DND-41 (cell line): ENCODE results near the gene CHRNA1.

Source experiments
- ATAC-seq: fragments of 200-7000 bp; cut with Tn5 transposase; 3 replicates; pipeline ENCODE4 v1.9.1; 2021; ENCODE audit warnings: low read depth; ENCODE audit not compliant: insufficient read depth
- DNase-seq: peaks from one replicate; pipeline ENCODE4 v3.0.0-alpha.2; 2020
- H2AFZ ChIP-seq: 2 replicates; pipeline ENCODE4 v1.6.0; 2012; ENCODE audit warnings: low read depth, low read length
- H3K27ac ChIP-seq: 2 replicates; pipeline ENCODE4 v1.5.1; 2012; ENCODE audit warnings: low read length, inconsistent platforms
- H3K27me3 ChIP-seq: fragments of 200-600 bp; sonication (generic); 2 replicates; pipeline ENCODE4 v1.6.0; 2012; ENCODE audit warnings: low read length, mild to moderate bottlenecking, inconsistent platforms; ENCODE audit not compliant: insufficient read depth, poor library complexity
- H3K36me3 ChIP-seq: 2 replicates; pipeline ENCODE4 v1.5.1; 2012; ENCODE audit warnings: low read length, inconsistent platforms; ENCODE audit not compliant: insufficient read depth
- H3K4me1 ChIP-seq: 2 replicates; pipeline ENCODE4 v1.5.1; 2012; ENCODE audit warnings: mild to moderate bottlenecking, low read length; ENCODE audit not compliant: insufficient read depth
- H3K4me2 ChIP-seq: 2 replicates; pipeline ENCODE4 v1.6.0; 2012; ENCODE audit warnings: mild to moderate bottlenecking, moderate library complexity, low read length, inconsistent platforms; ENCODE audit not compliant: insufficient read depth
- H3K4me3 ChIP-seq, 2 experiments: fragments of 200-600 bp in 1 of 2; shearing (Covaris generic) in 1 of 2; 2 replicates each; pipeline ENCODE4 v1.5.1; 2012 to 2016; ENCODE audit warnings: inconsistent platforms in 2 of 2, low read length in 2 of 2, mild to moderate bottlenecking in 2 of 2, low read depth in 1 of 2, moderate library complexity in 1 of 2
- H3K79me2 ChIP-seq: 2 replicates; pipeline ENCODE4 v1.6.0; 2012; ENCODE audit warnings: low read length, inconsistent platforms; ENCODE audit not compliant: insufficient read depth
- H3K9ac ChIP-seq: 2 replicates; pipeline ENCODE4 v1.6.0; 2012; ENCODE audit warnings: low read depth, mild to moderate bottlenecking, inconsistent platforms, low read length, moderate library complexity
- H3K9me3 ChIP-seq: 2 replicates; pipeline ENCODE4 v1.5.1; 2012; ENCODE audit warnings: low read length, moderate library complexity, mild to moderate bottlenecking, inconsistent platforms; ENCODE audit not compliant: insufficient read depth, severe bottlenecking
- H4K20me1 ChIP-seq: 2 replicates; pipeline ENCODE4 v1.6.0; 2012; ENCODE audit warnings: low read length; ENCODE audit not compliant: insufficient read depth
- EZH2 ChIP-seq: IDR thresholded peaks from 3 replicates; pipeline ENCODE4 v1.6.1; 2012; ENCODE audit warnings: borderline replicate concordance, low read depth, mild to moderate bottlenecking, moderate library complexity, low read length, inconsistent platforms; ENCODE audit not compliant: severe bottlenecking
- TF ChIP-seq, protein P1 (sequence below): IDR thresholded peaks from 2 replicates; pipeline ENCODE4 v1.5.1; 2012; ENCODE audit warnings: borderline replicate concordance, low read length, moderate library complexity, mild to moderate bottlenecking; ENCODE audit not compliant: poor library complexity, severe bottlenecking; ENCODE audit errors: extremely low read depth

Gene CHRNA1

DNA sequence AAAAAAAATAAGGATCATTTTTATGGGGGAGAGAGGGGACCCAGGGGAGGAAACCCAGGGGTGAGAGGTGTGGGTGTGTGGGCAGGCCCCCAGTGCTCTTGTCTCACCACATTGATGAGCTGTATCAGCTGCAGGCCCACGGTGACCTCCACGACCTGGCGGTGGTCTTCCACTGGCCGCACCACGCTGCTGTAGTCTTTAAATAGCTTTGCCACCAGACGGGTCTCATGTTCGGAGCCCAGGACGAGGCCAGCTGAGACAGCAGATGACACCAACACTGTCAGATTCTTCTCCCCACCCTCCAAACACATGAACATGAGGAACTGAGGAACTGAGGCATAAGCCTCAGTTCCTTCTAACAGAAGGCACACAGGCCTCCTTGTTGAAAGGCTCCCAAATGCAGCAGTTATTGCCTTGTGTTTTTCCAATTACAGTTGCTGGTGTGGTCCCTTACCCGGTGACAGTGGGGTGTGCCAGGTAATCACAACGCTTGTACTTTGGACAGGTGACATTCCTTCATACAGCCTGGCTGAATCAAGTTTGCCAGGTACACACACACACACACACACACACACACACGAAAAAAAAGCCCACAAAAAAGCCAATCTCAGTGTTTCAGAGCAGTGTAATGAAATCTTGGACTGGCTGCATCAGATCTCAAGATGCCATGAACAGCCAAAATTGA, 4.7 kb downstream of the CHRNA1 start:
- no peaks in the 10 kb centered on the region for H3K79me2 ChIP-seq

DNA sequence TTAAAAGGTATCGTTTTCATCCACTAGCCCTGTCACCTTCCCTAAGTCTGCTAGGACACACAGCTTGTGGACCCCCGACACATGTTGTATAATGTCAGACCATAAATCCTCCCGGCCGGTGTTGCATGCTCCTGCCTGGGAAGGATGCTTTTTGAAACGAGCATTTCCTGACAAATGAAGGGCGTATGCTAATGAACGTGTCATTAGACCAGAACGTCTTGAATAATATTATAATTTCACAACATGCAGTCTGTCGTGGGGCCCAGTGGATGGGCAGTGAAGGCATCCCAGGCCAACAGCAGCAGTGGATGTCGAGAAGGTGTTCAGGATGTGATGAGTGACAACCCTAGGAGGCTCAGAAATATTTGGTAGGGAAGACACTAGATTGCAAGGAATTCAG, 7.5 kb downstream of the CHRNA1 start:
- Histone ChIP-seq H4K20me1 (no peaks in the 10 kb centered on the region), H3K27ac (no peak overlapping the region)

More for the DNA sequence above, 4.7 kb downstream of the CHRNA1 start:
- no peaks in the 10 kb centered on the region for H3K9me3 ChIP-seq
- TF ChIP-seq, protein P1, sequence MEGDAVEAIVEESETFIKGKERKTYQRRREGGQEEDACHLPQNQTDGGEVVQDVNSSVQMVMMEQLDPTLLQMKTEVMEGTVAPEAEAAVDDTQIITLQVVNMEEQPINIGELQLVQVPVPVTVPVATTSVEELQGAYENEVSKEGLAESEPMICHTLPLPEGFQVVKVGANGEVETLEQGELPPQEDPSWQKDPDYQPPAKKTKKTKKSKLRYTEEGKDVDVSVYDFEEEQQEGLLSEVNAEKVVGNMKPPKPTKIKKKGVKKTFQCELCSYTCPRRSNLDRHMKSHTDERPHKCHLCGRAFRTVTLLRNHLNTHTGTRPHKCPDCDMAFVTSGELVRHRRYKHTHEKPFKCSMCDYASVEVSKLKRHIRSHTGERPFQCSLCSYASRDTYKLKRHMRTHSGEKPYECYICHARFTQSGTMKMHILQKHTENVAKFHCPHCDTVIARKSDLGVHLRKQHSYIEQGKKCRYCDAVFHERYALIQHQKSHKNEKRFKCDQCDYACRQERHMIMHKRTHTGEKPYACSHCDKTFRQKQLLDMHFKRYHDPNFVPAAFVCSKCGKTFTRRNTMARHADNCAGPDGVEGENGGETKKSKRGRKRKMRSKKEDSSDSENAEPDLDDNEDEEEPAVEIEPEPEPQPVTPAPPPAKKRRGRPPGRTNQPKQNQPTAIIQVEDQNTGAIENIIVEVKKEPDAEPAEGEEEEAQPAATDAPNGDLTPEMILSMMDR = no peak
- TF ChIP-seq EZH2 = no peak
- H3K4me3 ChIP-seq = no peak overlapping the region
- H3K27me3 ChIP-seq = peaks cover 3% of the 10 kb centered on the region
- no peaks in the 10 kb centered on the region for H3K36me3 ChIP-seq
- no peaks in the 10 kb centered on the region for H3K4me1 ChIP-seq
- no peak for ATAC-seq
- DNase-seq = no peak
- H3K27ac ChIP-seq = no peak overlapping the region
- no peaks in the 10 kb centered on the region for H4K20me1 ChIP-seq
- no peak overlapping the region for H3K4me2 ChIP-seq
- H2AFZ ChIP-seq = no peak overlapping the region
- H3K9ac ChIP-seq = no peak overlapping the region

DNA sequence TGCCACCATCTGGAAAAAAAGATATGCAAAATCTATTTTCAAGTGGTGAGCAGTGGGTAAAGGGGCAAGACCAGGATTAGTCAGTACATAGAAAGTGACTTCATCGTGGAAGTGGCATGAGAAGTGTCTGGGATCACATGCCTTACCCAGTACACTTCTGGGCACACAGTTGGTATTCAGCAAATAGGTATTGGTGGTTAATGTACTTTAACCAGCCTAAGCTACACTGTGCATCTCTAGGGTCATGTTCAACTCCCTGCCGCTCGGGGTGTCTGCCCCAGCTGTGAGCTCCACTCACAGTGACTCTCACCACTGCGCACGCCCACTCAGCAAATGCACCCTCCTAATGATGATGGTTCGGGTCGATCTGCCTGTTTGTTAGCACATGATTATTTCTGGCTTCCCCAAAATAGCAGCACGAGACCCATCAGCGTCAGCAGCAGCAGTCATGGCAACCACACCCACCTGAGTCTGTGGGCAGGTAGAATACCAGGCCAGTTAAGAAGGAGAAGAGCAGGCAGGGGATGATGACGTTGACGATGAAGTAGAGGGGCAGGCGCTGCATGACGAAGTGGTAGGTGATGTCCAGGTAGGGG, 11.1 kb downstream of the CHRNA1 start:
- Histone ChIP-seq H3K9ac (no peak overlapping the region), H3K36me3 (no peaks in the 10 kb centered on the region), H3K9me3 (no peaks in the 10 kb centered on the region), H2AFZ (no peak overlapping the region), H3K4me2 (no peak overlapping the region), H3K4me3 (no peak overlapping the region), H3K4me1 (no peaks in the 10 kb centered on the region), H3K27me3 (peaks cover 5% of the 10 kb centered on the region), H3K79me2 (no peaks in the 10 kb centered on the region), H4K20me1 (no peaks in the 10 kb centered on the region), H3K27ac (no peak overlapping the region)
- DNase-seq = no peak
- ATAC-seq = no peak
- no peak for TF ChIP-seq EZH2
- TF ChIP-seq, protein P1 = no peak

More for the DNA sequence above, 7.5 kb downstream of the CHRNA1 start:
- Histone ChIP-seq H3K4me1 (no peaks in the 10 kb centered on the region), H2AFZ (no peak overlapping the region), H3K36me3 (no peaks in the 10 kb centered on the region), H3K4me3 (no peak overlapping the region), H3K79me2 (no peaks in the 10 kb centered on the region), H3K4me2 (no peak overlapping the region), H3K27me3 (peaks cover 4% of the 10 kb centered on the region), H3K9ac (no peak overlapping the region), H3K9me3 (no peaks in the 10 kb centered on the region)
- TF ChIP-seq, protein P1 = no peak
- TF ChIP-seq EZH2 = no peak
- no peak for DNase-seq
- no peak for ATAC-seq
